ENCODE results near the gene RIOK2.
"Not testable (repeated sequence)": the region's sequence is repeated elsewhere in the genome, so short reads cannot be mapped to it uniquely, and the experiment has no call there.

The RIOK2 gene

GRCh38 chr5:97165726-97166125 is 17.3 kb downstream of the RIOK2 start:
- DNase-seq, result no peak

- DNase-seq, result no peak
Measured at GRCh38 chr5:97164846-97165245, 18.2 kb downstream of the RIOK2 start.

GRCh38 chr5:97163790-97164285 is 19.2 kb downstream of the RIOK2 start:
- no peak for DNase-seq

GRCh38 chr5:97163360-97163764 is 19.7 kb downstream of the RIOK2 start:
- DNase-seq, result no peak

- peak; percentile 9 for DNase-seq
Measured at GRCh38 chr5:97162045-97162444, 21.0 kb downstream of the RIOK2 start.

- no peak for DNase-seq
Measured at GRCh38 chr5:97157689-97158088, 25.4 kb downstream of the RIOK2 start.

GRCh38 chr5:97151370-97151769 is 31.7 kb downstream of the RIOK2 start:
- no peak for DNase-seq

- DNase-seq, result no peak
Measured at GRCh38 chr5:97150401-97150800, 32.6 kb downstream of the RIOK2 start.

- no peak for DNase-seq
Measured at GRCh38 chr5:97149709-97150108, 33.3 kb downstream of the RIOK2 start.

GRCh38 chr5:97148288-97148687 is 34.8 kb downstream of the RIOK2 start:
- no peak for DNase-seq

GRCh38 chr5:97143704-97144103 is 39.3 kb downstream of the RIOK2 start:
- no peak for DNase-seq

GRCh38 chr5:97142521-97143254 is 40.4 kb downstream of the RIOK2 start, which contains the start of gene LIX1:
TSS of gene LIX1 (minus strand) at chr5:97142611. CDS start at chr5:97142576, 35 bp downstream.
- DNase-seq, result peak; percentile 13

GRCh38 chr5:97141539-97141938 is 41.5 kb downstream of the RIOK2 start:
- DNase-seq, result no peak

GRCh38 chr5:97141031-97141430 is 42.0 kb downstream of the RIOK2 start:
- no peak for DNase-seq

- DNase-seq, result not testable (repeated sequence)
Measured at GRCh38 chr5:97140250-97140649, 42.8 kb downstream of the RIOK2 start.

- no peak for DNase-seq
Measured at GRCh38 chr5:97136475-97136874, 46.6 kb downstream of the RIOK2 start.

- DNase-seq, result no peak
Measured at GRCh38 chr5:97135868-97136267, 47.2 kb downstream of the RIOK2 start.

GRCh38 chr5:97134634-97135033 is 48.4 kb downstream of the RIOK2 start:
- DNase-seq, result no peak

- DNase-seq, result no peak
Measured at GRCh38 chr5:97133101-97133500, 49.9 kb downstream of the RIOK2 start.

GRCh38 chr5:97131921-97132320 is 51.1 kb downstream of the RIOK2 start:
- DNase-seq, result no peak

GRCh38 chr5:97131139-97131710 is 51.8 kb downstream of the RIOK2 start:
- no peak for DNase-seq

GRCh38 chr5:97127727-97128126 is 55.3 kb downstream of the RIOK2 start:
- DNase-seq, result no peak

GRCh38 chr5:97125125-97125683 is 57.8 kb downstream of the RIOK2 start:
- no peak for DNase-seq

GRCh38 chr5:97124335-97124734 is 58.7 kb downstream of the RIOK2 start:
- DNase-seq, result no peak

Data from DMS153 (cell line).